Tibial artery (tissue), 4 donors: ENCODE results near the gene ARID5A.
"Not testable (repeated sequence)": the region's sequence is repeated elsewhere in the genome, so short reads cannot be mapped to it uniquely, and the experiment has no call there.

Experiments used
- DNase-seq, 2 donors: peaks; one replicate each; pipeline ENCODE4 v3.0.0-alpha.2; 2019
- H3K27ac ChIP-seq, 2 donors: fragments of 200-600 bp; sonication (generic) in 1 of 2; 1 replicate in 1 of 2; 2 replicates in 1 of 2; pipeline ENCODE4 v1.5.1; 2018 to 2019; ENCODE audit warnings: mild to moderate bottlenecking in 1 of 2
- H3K27me3 ChIP-seq, 2 donors: fragments of 200-600 bp; sonication (generic) in 1 of 2; one replicate each; pipeline versions ENCODE4 v1.5.1 to v1.6.0; 2016 to 2019
- H3K36me3 ChIP-seq, 3 donors: fragments of 200-600 bp; sonication (generic) in 2 of 3; one replicate each; pipeline ENCODE4 v1.5.1; 2016 to 2019; ENCODE audit warnings: mild to moderate bottlenecking in 2 of 3
- H3K4me1 ChIP-seq, 4 donors: fragments of 200-600 bp; sonication (generic) in 2 of 4; 1 replicate in 3 of 4; 2 replicates in 1 of 4; pipeline ENCODE4 v1.5.1; 2016 to 2019
- H3K4me3 ChIP-seq, 2 donors: fragments of 200-600 bp; sonication (generic) in 1 of 2; 1 replicate in 1 of 2; 2 replicates in 1 of 2; pipeline ENCODE4 v1.5.1; 2018 to 2019; ENCODE audit warnings: mild to moderate bottlenecking in 2 of 2
- H3K9me3 ChIP-seq, 3 donors: fragments of 200-600 bp; sonication (generic) in 1 of 3; one replicate each; pipeline ENCODE4 v1.5.1; 2016 to 2019
- CTCF ChIP-seq, 2 experiments: fragments of 200-600 bp in 1 of 2; fragments of 450-650 bp in 1 of 2; IDR thresholded peaks; one replicate each; pipeline ENCODE4 v1.5.1; 2017 to 2019; ENCODE audit warnings: antibody characterized with exemption in 2 of 2, mild to moderate bottlenecking in 1 of 2, moderate library complexity in 1 of 2
- intact Hi-C: fragments of 100-400 bp; cut with DNase I; formaldehyde crosslinking; loops from one replicate; pipeline ENCODE4 v1.15.0; 2023; ENCODE audit warnings: low total_unique reads

ARID5A gene

DNA sequence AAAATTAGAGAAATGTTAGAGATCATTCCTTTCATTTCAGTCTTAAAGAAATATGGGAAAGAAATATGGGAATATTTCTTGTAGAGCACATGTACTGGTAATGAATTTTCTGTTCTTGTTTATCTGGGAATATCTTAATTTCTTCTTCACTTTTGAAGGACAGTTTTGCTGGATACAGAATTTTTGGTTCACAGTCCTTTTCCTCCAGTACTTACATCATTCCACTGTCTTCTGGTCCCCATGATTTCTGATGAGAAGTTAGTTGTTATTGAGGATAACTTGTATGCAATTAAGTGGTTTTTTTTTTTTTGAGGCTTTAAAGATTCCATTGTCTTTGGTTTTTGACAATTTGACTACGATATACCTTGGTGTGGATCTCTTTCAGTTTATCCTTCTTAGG lies 42.4 kb upstream of the ARID5A start:
- peaks cover 0 to 12% (median 0%) of the 10 kb centered on the region in 3 donors for H3K9me3 ChIP-seq
- DNase-seq: no peak
- H3K36me3 ChIP-seq: no peaks in the 10 kb centered on the region
- no peak overlapping the region for H3K27ac ChIP-seq
- no peak for TF ChIP-seq CTCF (IDR thresholded peaks at IDR 0.05)
- H3K4me3 ChIP-seq: no peak overlapping the region
- no peaks in the 10 kb centered on the region for H3K4me1 ChIP-seq
- peaks cover 0 to 2% of the 10 kb centered on the region in 2 donors for H3K27me3 ChIP-seq
- intact Hi-C loops: no loop called here

GRCh38 chr2:96495982-96496629 lies 40.4 kb upstream of the ARID5A start:
- H3K4me3 ChIP-seq: no peak overlapping the region
- H3K36me3 ChIP-seq: no peaks in the 10 kb centered on the region
- intact Hi-C loops: no loop called here

GRCh38 chr2:96498021-96498431 lies 38.5 kb upstream of the ARID5A start:
- TF ChIP-seq CTCF (IDR thresholded peaks at IDR 0.05): no peak
- peaks cover 0 to 37% of the 10 kb centered on the region in 2 donors for H3K27me3 ChIP-seq
- peaks cover 0 to 12% (median 0%) of the 10 kb centered on the region in 3 donors for H3K9me3 ChIP-seq
- H3K27ac ChIP-seq: no peak overlapping the region
- no peaks in the 10 kb centered on the region for H3K36me3 ChIP-seq
- peaks cover 0 to 10% (median 0%) of the 10 kb centered on the region in 4 donors for H3K4me1 ChIP-seq
- H3K4me3 ChIP-seq: no peak overlapping the region
- intact Hi-C loops: no loop called here
- peak in 1 of 2 donors; percentile 50 for DNase-seq

More at GRCh38 chr2:96495982-96496629, 40.4 kb upstream of the ARID5A start:
- peaks cover 0 to 7% (median 0%) of the 10 kb centered on the region in 4 donors for H3K4me1 ChIP-seq
- H3K27ac ChIP-seq: no peak overlapping the region
- peaks cover 0 to 12% (median 0%) of the 10 kb centered on the region in 3 donors for H3K9me3 ChIP-seq
- no peak for TF ChIP-seq CTCF (IDR thresholded peaks at IDR 0.05)
- DNase-seq: no peak
- H3K27me3 ChIP-seq: peaks cover 0 to 18% of the 10 kb centered on the region in 2 donors

GRCh38 chr2:96498611-96499010 lies 37.9 kb upstream of the ARID5A start:
- H3K4me1 ChIP-seq: peaks cover 0 to 13% (median 0%) of the 10 kb centered on the region in 4 donors
- H3K4me3 ChIP-seq, H3K36me3 ChIP-seq, DNase-seq, H3K27ac ChIP-seq, intact Hi-C loops: not testable (repeated sequence)
- peaks cover 0 to 12% (median 0%) of the 10 kb centered on the region in 3 donors for H3K9me3 ChIP-seq
- H3K27me3 ChIP-seq: peaks cover 0 to 39% of the 10 kb centered on the region in 2 donors

DNA sequence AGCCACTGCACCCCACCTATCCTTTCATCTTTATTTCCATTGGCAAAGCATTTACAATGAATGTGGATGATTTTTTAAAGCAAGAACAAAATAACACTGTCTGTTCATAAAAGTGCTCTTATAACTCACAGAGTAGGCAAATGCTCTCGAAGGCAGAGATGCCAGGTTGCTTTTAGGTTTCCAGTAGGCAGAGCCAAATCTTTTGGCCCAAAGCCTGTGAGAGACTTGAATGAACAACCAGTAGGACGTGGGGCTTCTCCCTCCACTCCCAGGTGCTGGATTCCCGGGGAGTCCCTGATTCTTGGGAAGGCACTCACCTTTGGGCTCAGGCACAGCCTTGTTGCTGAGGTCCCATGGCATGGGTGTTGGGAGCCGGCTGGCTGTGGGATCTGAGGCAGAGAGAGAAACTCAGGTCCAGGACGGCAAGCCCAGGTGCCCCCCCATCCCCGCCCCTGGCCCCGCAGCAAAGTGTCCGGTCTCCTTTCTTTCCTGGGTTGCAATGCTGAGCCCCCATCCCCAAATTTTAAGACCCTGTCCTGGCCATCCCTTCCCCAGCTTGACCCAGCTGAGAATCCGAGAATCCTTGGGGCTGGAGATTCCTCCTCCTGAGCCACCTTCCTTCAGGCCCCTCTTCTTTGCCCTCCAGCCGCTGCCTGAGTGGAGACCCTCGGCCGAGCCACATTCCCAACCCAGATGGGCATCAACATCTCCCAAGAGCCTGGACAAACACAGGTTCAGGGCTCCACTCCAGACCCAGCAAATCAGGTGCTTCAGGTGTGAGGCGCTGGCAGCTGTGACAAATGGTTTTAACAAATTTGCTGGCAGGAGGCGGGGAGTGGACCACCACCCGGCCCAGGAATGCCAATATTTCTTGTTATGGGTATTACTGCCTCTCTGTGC lies 37.2 kb upstream of the ARID5A start:
- Histone ChIP-seq H3K27me3 (peaks cover 0 to 39% of the 10 kb centered on the region in 2 donors), H3K27ac (no peak overlapping the region), H3K4me3 (no peak overlapping the region), H3K9me3 (peaks cover 0 to 11% (median 0%) of the 10 kb centered on the region in 3 donors), H3K4me1 (peaks cover 0 to 13% (median 0%) of the 10 kb centered on the region in 4 donors), H3K36me3 (no peaks in the 10 kb centered on the region)
- peak in 1 of 2 donors; percentile 38 for DNase-seq
- TF ChIP-seq CTCF (IDR thresholded peaks at IDR 0.05): no peak
- intact Hi-C loops: no loop called here
